GM06990 (cell line): ENCODE results near the gene OTC.

Experiments
- DNase-seq: peaks from one replicate; pipeline ENCODE4 v3.0.0-alpha.2; 2011; ENCODE audit not compliant: insufficient read length; ENCODE audit errors: extremely low read depth
- H3K27me3 ChIP-seq: replicated peaks from 2 replicates; pipeline ENCODE4 v1.6.0; 2011; ENCODE audit warnings: low read length; ENCODE audit not compliant: control insufficient read depth, insufficient read depth
- H3K36me3 ChIP-seq: 2 replicates; pipeline ENCODE4 v1.5.1; 2011; ENCODE audit warnings: low read length; ENCODE audit not compliant: control insufficient read depth, insufficient read depth
- H3K4me3 ChIP-seq: replicated peaks from 2 replicates; pipeline ENCODE4 v1.5.1; 2011; ENCODE audit warnings: low read depth, mild to moderate bottlenecking, control low read depth, low read length
- TF ChIP-seq, protein P1 (sequence below): IDR thresholded peaks from 2 replicates; pipeline ENCODE4 v1.5.1; 2011; ENCODE audit warnings: low read length, control low read depth, mild to moderate bottlenecking, inconsistent platforms; ENCODE audit not compliant: insufficient read depth, poor library complexity, severe bottlenecking

OTC gene

DNA sequence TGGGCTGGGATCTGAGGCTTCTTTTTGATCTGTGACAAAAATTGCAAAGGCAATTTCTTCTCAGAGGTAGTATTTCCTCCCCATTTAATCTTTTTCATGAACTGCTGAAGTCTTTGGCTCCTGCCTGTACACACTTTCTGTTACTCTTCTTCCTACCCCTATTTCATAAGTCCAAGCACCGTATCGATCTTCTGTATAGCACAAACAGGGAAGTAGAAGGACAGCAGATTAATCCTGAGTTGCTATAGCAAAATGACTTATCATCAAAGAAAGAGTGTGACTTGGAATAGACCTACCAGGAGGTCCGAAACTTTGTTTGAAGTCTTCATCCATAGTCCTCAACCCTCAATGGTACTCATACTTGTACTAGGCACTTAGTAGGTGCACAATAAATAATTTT is 22.0 kb downstream of the OTC start:
- H3K4me3 ChIP-seq = no peak overlapping the region
- no peaks in the 10 kb centered on the region for H3K36me3 ChIP-seq
- no peaks in the 10 kb centered on the region for H3K27me3 ChIP-seq
- DNase-seq = no peak
- TF ChIP-seq, protein P1, sequence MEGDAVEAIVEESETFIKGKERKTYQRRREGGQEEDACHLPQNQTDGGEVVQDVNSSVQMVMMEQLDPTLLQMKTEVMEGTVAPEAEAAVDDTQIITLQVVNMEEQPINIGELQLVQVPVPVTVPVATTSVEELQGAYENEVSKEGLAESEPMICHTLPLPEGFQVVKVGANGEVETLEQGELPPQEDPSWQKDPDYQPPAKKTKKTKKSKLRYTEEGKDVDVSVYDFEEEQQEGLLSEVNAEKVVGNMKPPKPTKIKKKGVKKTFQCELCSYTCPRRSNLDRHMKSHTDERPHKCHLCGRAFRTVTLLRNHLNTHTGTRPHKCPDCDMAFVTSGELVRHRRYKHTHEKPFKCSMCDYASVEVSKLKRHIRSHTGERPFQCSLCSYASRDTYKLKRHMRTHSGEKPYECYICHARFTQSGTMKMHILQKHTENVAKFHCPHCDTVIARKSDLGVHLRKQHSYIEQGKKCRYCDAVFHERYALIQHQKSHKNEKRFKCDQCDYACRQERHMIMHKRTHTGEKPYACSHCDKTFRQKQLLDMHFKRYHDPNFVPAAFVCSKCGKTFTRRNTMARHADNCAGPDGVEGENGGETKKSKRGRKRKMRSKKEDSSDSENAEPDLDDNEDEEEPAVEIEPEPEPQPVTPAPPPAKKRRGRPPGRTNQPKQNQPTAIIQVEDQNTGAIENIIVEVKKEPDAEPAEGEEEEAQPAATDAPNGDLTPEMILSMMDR = no peak

DNA sequence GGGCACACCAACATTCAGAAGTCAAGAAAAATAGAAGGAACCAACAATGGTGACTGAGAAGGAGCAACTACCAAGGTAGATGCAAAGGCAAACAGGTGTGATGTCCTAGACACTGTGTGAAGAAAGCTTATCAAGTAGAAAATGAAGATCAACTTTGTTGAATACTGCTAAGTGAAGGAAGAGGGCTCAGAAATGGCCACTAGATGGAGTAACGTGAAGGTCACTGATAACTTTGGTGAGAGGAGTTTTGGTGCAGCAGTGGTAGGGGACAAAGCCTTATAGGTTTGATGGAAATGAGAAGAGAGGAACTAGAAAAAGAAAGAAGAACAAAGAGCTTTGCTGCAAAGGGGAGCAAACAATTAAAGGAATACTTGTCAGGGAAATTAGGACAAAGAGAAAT is 23.5 kb downstream of the OTC start:
- TF ChIP-seq, protein P1 = peak; percentile 69
- DNase-seq = no peak
- Histone ChIP-seq H3K4me3 (no peak overlapping the region), H3K27me3 (no peaks in the 10 kb centered on the region), H3K36me3 (no peaks in the 10 kb centered on the region)

DNA sequence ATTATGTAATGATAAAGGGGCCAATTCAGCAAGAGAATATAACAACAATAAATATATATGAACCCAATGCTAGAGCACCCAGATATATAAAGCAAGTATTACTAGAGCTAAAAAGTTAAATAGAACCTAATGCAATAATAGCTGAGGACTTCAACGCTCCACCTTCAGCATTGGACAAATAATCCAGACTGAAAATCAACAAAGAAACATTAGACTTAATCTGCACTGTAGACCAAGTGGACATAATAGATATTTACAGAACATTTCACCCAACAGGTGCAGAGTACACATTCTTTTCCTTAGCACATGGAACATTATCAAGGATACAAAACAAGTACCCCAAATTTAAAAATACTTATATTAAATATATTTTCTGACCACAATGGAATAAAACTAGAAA is 24.3 kb downstream of the OTC start:
- Histone ChIP-seq H3K4me3 (no peak overlapping the region), H3K36me3 (no peaks in the 10 kb centered on the region), H3K27me3 (no peaks in the 10 kb centered on the region)
- TF ChIP-seq, protein P1 = no peak
- no peak for DNase-seq

DNA sequence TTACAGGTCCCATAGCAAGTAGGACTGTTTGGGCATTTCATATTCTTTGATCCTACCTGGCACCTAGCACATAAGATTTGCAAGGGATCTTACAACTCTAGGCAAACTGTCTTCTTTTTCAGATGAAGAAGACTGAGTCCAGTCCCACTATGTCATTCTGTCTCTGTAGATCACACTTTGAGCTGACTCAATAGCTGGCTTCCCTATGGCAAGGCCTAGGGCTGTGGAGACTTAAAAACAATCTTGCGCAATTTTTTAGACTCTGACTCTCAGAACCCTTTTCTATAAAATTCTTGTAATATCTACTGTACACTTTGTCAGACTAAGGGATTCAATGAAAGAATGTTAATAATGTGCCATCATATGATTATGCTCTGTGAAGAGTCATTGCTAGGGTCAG is 26.7 kb downstream of the OTC start:
- TF ChIP-seq, protein P1 = no peak
- Histone ChIP-seq H3K4me3 (no peak overlapping the region), H3K36me3 (no peaks in the 10 kb centered on the region), H3K27me3 (no peaks in the 10 kb centered on the region)
- DNase-seq = no peak

DNA sequence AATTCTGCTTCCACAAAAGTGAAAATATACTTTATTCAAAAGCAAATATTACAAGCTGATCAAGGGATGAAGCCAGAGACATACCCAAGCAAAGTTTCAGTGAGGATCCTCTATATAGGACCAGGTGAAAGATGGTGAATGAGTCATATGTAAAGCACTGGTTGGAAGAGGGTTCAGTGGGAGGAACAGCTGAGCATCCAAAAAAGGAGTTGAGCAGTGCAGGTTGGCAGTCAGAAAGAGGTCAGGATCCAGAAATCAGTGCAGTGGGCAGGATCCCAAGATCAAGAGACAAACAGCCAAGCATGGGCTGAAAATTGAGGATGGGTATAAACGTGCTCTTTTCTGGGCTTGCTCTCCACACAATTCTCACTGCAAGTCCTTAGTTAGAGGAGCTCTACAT is 30.3 kb downstream of the OTC start:
- DNase-seq = no peak
- no peaks in the 10 kb centered on the region; the same call in 1 of the 2 replicates for H3K27me3 ChIP-seq
- no peaks in the 10 kb centered on the region for H3K36me3 ChIP-seq
- no peak overlapping the region for H3K4me3 ChIP-seq
- TF ChIP-seq, protein P1 = no peak

DNA sequence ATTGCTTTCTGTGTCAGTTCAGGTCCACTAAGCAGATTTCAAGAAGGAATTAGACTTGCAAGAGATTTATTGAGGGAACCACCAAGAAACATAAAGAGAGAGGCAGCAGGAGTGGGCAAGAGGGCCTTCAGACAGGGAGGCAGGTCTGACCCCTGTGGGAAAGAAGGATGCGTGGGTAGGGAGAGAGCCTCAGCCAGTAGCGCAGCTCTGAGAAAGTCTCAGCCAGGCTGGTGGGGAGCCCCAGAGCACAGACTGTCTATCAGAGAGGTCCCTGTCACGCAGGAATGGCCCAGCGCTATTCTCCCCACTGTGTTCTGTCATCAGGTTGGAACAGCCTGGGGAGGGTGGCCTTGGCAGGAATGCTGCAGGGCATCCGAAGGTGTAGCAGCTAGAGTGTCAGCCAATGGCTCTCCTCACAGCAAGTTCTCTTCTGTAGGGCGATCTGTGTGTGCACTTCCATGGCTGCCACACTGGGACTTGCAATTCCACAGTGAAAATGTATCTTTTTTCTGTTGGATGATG is 48.0 kb downstream of the OTC start:
- Histone ChIP-seq H3K36me3 (no peaks in the 10 kb centered on the region), H3K27me3 (no peaks in the 10 kb centered on the region; the same call in none of the 2 replicates), H3K4me3 (no peak overlapping the region)
- no peak for DNase-seq
- TF ChIP-seq, protein P1 = no peak
